Measurements from ENCODE around the gene FRMD4B. TPM values are rescaled to one million over a fixed set of nuclear protein-coding genes. Genes with fewer than 3 reads are reported as not detected.

Gene FRMD4B
- total and polyA plus RNA-seq, 2 experiments from 2014 or later = 6.4 to 12.8 TPM

GRCh38 chr3:69212411-69213160 lies 173.3 kb downstream of the FRMD4B start:
- Histone ChIP-seq H3K4me2 (no peak overlapping the region), H3K27ac (ENCODE audit: low read depth) (no peak overlapping the region), H3K36me3 (ENCODE audit: insufficient read depth) (no peaks in the 10 kb centered on the region), H3K79me2 (replicated peaks; ENCODE audit: insufficient read depth) (no peaks in the 10 kb centered on the region), H3K4me3 (no peak overlapping the region), H3K27me3 (ENCODE audit: insufficient read depth) (no peaks in the 10 kb centered on the region), H3K9me2 (ENCODE audit: insufficient read depth) (peaks cover 2% of the 10 kb centered on the region; the same call in 1 of the 2 replicates), H4K20me1 (replicated peaks; ENCODE audit: insufficient read depth) (no peaks in the 10 kb centered on the region), H3K4me1 (ENCODE audit: insufficient read depth) (no peaks in the 10 kb centered on the region), H3F3A (replicated peaks; ENCODE audit: low read depth) (no peaks in the 10 kb centered on the region), H2AFZ (no peak overlapping the region)
- Mint-ChIP-seq H3K9me3 (0 out of 3 replicates have a peak, but pooled peaks cover 3% of the 10 kb centered on the region), H3K4me3 (no peak overlapping the region), H3K4me1 (no peaks in the 10 kb centered on the region), H3K27me3 (ENCODE audit: insufficient read depth, low read depth, poor library complexity) (no peaks in the 10 kb centered on the region), H3K36me3 (ENCODE audit: low read depth) (0 out of 3 replicates have a peak, but pooled peaks cover under 1% of the 10 kb centered on the region), H3K27ac (no peak overlapping the region)
- ATAC-seq (no peak), DNase-seq (ENCODE audit: low spot score) (no peak)
- TF ChIP-seq ZNF462 (CRISPR knock-in tag; IDR thresholded peaks at IDR 0.05) = no peak
- no peak for TF ChIP-seq ZNF114 (CRISPR knock-in tag; IDR thresholded peaks at IDR 0.05)
- TF ChIP-seq ZNF331 (CRISPR knock-in tag; IDR thresholded peaks at IDR 0.05; ENCODE audit: low read depth) = no peak
- TF ChIP-seq JUNB (IDR thresholded peaks at IDR 0.05; ENCODE audit: unreplicated experiment) = no peak
- TF ChIP-seq NANOG (IDR thresholded peaks at IDR 0.05; ENCODE audit: borderline replicate concordance) = no peak
- TF ChIP-seq POLR2AphosphoS5 (IDR thresholded peaks at IDR 0.05; ENCODE audit: low read depth) = no peak
- no peak for TF ChIP-seq ETS1 (IDR thresholded peaks at IDR 0.05)
- no peak for TF ChIP-seq CREB1 (CRISPR knock-in tag; IDR thresholded peaks at IDR 0.05; ENCODE audit: low read depth)
- no peak for TF ChIP-seq REST (IDR thresholded peaks at IDR 0.05; ENCODE audit: unreplicated experiment)
- no peak for TF ChIP-seq EZH2phosphoT487 (IDR thresholded peaks at IDR 0.05; ENCODE audit: unreplicated experiment)
